NCI-H446 treated with DMSO at 0.1 percent for 48 hours (cell line): ENCODE results near the gene SERPINA9.
"Not testable (repeated sequence)": the region's sequence is repeated elsewhere in the genome, so short reads cannot be mapped to it uniquely, and the experiment has no call there.

Experiments
- DNase-seq: peaks from one replicate; lab custom pipeline; 2025; lab: John Stamatoyannopoulos, UW

The SERPINA9 gene, protein sequence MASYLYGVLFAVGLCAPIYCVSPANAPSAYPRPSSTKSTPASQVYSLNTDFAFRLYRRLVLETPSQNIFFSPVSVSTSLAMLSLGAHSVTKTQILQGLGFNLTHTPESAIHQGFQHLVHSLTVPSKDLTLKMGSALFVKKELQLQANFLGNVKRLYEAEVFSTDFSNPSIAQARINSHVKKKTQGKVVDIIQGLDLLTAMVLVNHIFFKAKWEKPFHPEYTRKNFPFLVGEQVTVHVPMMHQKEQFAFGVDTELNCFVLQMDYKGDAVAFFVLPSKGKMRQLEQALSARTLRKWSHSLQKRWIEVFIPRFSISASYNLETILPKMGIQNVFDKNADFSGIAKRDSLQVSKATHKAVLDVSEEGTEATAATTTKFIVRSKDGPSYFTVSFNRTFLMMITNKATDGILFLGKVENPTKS

GRCh38 chr14:94476023-94476422 is at the start of gene SERPINA9:
Gene SERPINA9 (minus strand): TSS chr14:94476197. CDS start chr14:94469840, 6,357 bp downstream.
- DNase-seq, result no peak

GRCh38 chr14:94524093-94524492 is 48.1 kb upstream of the SERPINA9 start:
- DNase-seq, result no peak

GRCh38 chr14:94523265-94523664 is 47.3 kb upstream of the SERPINA9 start:
- DNase-seq, result no peak

DNA sequence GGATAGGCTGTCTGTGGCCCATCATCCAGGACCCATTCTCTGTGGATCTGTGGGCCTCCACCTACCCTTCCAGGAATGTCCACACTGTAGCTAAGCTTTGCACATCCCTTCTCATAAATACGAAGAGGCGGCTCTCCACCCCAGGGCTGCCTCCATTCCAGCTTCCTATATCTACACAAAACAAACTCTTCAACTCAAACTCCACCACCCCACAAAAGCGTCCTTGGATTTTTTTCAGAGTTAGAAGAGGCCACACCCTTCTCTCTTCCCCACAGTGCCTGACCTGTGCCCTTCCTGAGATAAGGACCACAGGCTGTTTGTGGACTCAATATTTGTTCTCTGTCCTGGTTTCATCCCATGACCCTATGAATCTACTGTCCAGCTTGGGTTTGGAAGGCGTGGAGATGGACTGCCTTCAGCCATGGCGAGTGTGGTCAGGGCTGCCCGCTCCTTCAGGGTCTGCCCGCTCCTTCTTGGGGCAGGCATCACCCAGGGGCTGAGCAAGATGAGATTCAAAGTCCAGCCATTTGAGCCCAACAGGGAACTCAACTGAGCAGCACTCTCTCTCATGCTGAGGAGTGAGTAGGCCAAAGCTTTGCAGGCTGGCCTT is 46.2 kb upstream of the SERPINA9 start:
- DNase-seq, result no peak

DNA sequence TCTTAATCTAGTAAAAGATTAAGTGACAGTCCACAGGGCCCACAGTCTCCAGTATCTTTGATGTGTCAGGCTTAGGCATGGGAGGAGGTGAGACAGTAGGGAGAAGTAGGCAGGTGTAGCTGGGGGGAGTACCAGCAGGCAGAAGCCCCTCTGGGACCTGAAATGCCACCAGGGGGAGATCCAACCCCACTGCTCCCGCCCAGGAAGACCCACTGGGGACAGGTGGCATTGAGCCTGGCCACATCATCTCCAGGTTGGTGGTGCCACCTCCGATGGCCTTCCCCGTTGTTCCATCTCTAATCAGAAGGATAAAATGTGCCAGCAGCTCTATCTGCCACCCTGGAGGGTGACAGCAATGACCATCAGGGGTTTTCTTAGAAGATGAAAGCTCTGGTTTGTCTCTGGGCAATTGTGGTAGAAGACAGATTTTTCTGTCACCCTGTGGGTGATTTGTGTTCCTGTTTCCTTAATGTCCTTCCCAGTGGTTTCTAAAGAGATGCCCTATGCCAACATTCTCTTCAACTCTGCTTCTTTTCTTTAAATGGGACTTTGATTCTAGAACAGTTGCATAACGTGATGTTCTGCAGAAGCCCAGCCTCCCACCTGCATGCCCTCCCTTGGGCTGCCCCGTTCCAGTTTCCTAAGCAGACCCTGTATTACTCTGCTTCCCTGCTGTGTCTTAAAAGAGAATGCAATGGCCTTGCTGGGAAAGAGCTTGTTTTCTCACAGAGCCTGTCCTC is 45.5 kb upstream of the SERPINA9 start:
- DNase-seq, result no peak

DNA sequence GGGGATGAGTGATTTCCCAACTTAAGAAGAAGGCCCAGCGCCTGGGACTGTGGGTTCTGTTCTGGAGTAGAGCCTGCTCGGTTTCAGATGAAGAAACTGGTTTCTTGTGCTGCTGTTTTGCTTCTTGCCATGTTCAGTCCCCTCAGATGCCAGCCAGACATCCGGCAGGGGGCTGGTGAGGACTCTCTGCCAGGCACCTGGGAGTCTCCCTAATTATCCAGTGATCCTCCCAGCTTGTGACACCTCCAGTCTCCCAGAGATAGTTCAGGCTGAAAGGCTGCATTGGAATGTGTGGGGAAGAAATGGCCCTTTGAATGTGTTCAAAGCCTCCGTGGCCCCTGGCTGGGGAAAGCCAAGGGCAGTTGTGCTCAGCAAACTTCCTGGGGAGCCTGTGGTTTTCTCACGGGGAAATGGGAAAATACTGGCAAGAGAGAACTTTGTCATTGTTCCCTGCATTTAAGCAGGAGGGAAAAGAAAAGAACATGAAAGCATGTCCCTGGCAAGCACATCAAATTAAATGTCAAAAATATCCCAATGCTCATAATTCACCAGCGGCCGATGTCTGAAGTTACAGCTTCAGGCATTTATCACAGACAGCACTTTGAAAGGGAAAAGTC is 41.8 kb upstream of the SERPINA9 start:
- no peak for DNase-seq

DNA sequence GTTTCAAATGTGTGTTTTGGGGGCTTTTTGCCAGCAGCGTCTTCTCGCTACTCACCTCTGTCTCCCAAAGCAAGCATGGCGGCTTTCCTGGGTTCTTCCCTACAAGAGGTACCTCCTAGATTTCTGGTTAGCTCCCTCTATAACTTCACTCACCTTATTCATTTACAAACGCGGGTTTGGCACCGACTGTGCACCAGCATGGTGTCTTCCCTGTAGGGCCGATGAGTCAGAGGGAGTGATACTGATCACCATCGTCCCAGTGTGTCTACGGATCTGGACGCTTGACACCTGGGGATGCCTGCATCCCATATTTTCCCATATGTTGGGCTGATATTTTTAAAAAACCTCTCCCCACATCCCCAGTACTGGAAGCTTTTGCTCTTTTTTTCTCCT is 41.2 kb upstream of the SERPINA9 start:
- no peak for DNase-seq

- no peak for DNase-seq
These were observed 39.9 kb upstream of the SERPINA9 start for GRCh38 chr14:94515856-94516255.

DNA sequence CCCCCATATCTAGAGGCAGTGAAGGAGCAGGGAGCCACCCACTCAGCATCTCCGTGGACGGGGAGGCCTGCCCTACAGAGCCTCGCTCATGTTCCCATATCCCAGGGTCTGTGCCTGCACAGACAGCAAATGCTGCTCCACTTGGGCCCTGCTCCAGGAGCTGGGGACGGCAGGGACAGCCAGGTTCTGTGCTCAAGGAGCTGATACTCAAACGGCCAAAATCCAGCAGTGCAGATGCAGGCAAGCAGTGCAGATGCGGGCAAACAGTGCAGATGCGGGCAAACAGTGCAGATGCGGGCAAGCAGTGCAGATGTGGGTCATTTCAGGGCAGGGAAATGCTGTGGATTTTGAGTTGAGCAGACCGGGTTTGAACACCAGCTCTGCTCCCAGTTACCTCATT is 39.4 kb upstream of the SERPINA9 start:
- DNase-seq, result no peak

DNA sequence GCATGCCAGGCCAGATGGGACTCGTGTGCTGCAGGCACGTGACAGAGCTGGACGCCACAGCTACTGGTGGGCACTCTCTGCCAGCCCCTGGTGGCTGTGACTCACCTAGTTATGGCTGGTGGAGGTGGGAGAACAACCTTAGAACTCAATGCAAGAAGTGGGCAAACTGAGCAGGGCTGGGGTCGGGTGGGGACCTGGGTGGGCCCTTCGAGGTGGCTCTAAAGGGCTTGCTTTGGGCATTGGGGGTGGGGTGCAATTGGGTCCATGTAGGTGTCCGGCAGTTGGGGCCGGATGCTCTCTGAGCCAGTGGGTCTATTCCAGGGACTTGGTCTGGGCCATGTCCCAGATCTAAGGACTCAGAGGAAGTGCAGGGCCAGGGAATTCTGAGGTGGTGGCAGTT is 38.4 kb upstream of the SERPINA9 start:
- DNase-seq, result no peak

DNA sequence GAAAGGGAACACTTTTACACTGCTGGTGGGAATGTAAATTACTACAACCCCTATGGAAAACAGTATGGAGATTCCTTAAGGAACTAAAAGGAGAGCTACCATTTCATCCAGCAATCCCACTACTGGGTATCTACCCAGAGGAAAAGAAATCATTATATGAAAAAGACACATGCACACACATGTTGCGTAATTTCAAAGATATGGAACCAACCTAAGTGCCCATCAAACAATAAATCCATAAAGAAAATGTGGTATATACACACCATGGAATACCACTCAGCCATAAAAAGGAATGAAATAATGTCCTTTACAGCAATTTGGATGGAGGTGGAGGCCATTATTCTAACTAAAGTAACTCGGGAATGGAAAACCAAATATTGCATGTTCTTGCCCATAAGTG is 34.5 kb upstream of the SERPINA9 start:
- DNase-seq, result not testable (repeated sequence)

GRCh38 chr14:94509356-94509755 is 33.4 kb upstream of the SERPINA9 start, which contains the start of gene SERPINA12:
Gene SERPINA12 (minus strand): TSS chr14:94509469. CDS start chr14:94498397, 11,072 bp downstream.
- DNase-seq, result no peak

DNA sequence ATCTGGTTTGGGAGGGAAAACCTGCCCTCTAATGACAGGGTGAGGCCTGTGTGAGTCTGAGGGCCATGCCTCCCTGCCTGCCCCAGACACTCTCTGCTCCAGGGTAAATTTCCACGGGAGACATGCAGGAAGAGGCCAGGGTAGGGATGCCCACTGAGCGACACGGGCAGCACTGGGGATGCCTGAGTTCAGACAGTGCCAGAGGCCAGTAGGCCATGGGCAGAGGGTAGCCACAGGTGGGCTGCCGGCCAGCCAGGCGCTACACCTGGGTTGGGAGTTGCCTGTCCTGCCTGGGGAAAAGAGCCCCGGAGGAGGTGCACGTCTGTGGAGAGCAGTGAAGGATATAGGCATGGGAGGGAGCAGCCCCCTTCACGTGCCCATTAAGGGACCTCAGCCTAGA is 29.6 kb upstream of the SERPINA9 start:
- DNase-seq, result no peak

DNA sequence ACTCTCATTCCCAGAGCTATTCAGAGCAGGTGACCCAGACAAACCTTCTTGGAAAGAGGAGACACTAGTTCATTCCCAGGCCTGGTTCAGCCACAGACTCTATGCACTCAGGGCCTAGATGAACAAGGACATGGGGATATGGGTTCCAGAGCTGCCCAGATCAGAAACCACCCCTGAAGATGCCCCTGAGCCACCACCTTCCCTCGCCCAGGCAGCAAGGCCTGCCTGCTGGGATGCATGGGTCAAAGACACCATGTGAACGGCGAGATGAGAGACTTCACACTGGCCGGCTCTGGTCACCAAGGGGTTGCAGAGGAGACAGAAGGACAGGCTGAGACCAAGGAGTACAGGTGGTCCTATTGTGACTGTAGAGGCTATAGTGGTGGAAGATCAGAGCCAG is 29.2 kb upstream of the SERPINA9 start:
- DNase-seq, result no peak

GRCh38 chr14:94501588-94502516 is 25.9 kb upstream of the SERPINA9 start:
- DNase-seq, result no peak

DNA sequence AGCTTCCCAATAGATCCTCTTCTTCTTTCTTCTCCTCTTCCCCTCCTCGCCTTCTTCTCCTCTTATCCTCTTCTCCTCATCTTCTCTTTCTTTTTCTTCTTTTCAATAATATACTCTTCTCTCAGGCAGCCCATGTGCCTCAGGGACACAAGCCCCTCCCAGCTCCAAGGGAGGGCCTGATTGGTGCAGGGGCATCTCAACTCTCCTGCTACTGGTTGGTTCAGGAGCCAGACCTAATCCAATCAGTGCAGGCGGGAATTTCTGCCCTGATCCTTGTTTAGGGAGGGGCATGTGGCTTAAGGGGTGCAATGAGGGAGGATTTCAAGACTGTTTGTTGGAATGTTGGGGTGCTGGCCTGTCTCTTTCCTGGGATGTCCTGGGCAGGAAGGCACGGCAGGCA is 24.3 kb upstream of the SERPINA9 start:
- DNase-seq, result no peak

DNA sequence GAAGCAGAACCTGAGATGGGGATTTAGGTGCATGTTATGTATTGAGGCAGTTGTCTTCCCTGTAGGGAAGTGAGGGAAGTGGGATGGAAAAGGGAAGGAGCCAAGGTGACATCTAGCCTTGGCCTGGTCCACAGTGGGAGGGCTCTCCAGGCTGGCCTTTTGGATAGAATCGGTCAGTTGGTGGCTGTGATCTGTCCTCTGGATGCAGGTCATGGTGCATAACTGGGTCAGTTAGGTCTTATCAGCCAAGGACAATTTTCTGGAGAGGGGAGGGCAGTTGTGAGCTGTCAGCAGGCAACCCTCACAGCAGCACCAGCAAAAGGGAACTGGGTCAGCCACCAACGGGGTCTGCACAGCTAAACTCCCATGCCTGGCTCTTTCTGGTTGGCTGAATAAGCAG is 23.7 kb upstream of the SERPINA9 start:
- DNase-seq, result no peak

DNA sequence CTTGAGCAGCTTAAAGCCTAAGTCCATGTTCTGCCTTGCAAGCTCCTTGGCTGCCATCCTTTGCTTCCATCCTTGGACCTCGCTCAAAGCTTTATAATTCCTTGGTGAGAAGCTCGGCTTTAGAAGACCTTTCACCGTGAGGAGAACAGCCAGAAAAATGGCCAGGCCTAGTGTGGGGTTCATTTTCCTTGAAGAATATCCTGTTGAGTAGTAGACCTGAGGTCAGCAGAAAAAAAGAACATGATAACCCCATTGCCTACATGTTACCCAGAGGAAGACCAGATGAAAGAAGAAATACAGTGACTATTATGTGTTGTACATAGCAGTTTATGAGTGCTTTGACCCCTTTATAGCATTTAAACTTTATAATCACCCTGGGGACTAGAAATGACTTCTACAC is 22.2 kb upstream of the SERPINA9 start:
- DNase-seq, result no peak

DNA sequence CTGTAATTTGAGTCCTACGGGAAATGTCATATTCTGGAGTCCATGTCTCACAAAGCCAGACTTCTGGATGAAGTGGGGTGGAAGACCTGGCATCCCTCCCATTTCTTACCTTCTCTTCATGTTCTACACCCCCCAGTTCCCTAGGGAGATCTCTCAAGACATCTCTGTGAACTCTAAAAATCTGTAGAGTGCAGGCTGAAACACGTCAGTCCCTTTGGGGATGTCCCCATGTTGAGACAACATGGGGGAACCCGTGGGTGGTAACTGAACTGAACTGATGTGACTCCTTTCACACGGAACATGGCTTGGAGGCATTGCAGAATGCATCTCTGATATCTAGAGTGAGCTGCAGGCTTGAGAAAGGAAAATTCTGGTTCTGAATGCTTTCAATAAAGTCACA is 18.1 kb upstream of the SERPINA9 start:
- DNase-seq, result no peak

GRCh38 chr14:94491511-94491910 is 15.5 kb upstream of the SERPINA9 start:
- DNase-seq, result no peak

DNA sequence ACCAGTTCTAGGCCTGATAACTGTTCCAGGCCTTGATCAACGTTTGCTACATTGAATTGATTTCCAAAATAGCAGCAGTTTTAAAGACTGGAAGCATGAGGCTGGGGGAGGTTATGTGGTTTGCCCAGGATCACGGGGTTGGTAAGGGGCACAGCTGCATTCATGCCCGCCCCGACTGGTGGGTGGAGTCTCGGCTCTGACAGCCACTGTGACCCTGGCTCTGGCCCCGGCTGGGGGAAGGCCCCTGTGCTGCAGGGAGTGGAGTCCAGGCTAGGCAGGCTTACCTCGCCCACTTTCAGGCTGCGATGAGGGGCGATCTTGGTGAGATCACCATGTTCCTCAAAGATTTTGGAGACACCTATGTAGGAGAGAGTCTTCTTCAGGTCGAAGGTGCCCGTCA is 13.3 kb upstream of the SERPINA9 start:
- DNase-seq, result no peak
